MCF 10A (cell line): Measurements from ENCODE around the gene PDHA1. TPM values are rescaled to one million over a fixed set of nuclear protein-coding genes. Genes with fewer than 3 reads are reported as not detected.

Source experiments
- BruUV-seq: library from RNA; stranded (reverse); fragments of 400-500 nt; replicated peaks from 2 replicates; lab custom pipeline; 2021; lab: Mats Ljungman, UMichigan
- CTCF ChIA-PET: fragments of 300-600 bp; sonication (Branson Sonifier 250); formaldehyde crosslinking; extraction: SDS; loops from one replicate; lab custom pipeline; 2021; ENCODE audit warnings: antibody characterized with exemption, inconsistent platforms; lab: Yijun Ruan, JAX
- POLR2A ChIA-PET: fragments of 300-600, 350-650 bp; sonication (Branson Sonifier 250); formaldehyde crosslinking; extraction: SDS; loops from one replicate; lab custom pipeline; 2020; ENCODE audit warnings: antibody characterized with exemption, inconsistent platforms; lab: Yijun Ruan, JAX
- DNase-seq: peaks from one replicate; pipeline ENCODE4 v3.0.0-alpha.2; 2018; ENCODE audit not compliant: unreplicated experiment
- H3K27ac Mint-ChIP-seq: one replicate; pipeline ENCODE4 v1.8.0; 2022; ENCODE audit warnings: mild to moderate bottlenecking, low read depth, mixed read lengths; ENCODE audit not compliant: unreplicated experiment
- H3K27me3 Mint-ChIP-seq: one replicate; pipeline ENCODE4 v1.8.0; 2022; ENCODE audit warnings: mixed read lengths; ENCODE audit not compliant: insufficient read depth, unreplicated experiment
- H3K36me3 Mint-ChIP-seq: one replicate; pipeline ENCODE4 v1.8.0; 2022; ENCODE audit warnings: mild to moderate bottlenecking, moderate library complexity, mixed read lengths; ENCODE audit not compliant: insufficient read depth, unreplicated experiment
- H3K4me1 Mint-ChIP-seq: one replicate; pipeline ENCODE4 v1.8.0; 2022; ENCODE audit warnings: mixed read lengths; ENCODE audit not compliant: insufficient read depth, unreplicated experiment
- H3K4me3 Mint-ChIP-seq: one replicate; pipeline ENCODE4 v1.8.0; 2022; ENCODE audit warnings: mild to moderate bottlenecking, moderate library complexity, mixed read lengths; ENCODE audit not compliant: unreplicated experiment
- H3K9me3 Mint-ChIP-seq: one replicate; pipeline ENCODE4 v1.8.0; 2022; ENCODE audit warnings: mixed read lengths; ENCODE audit not compliant: unreplicated experiment
- intact Hi-C: fragments of 100-400 bp; cut with micrococcal nuclease; formaldehyde crosslinking; loops from 2 replicates; pipeline ENCODE4 v1.14.1; 2022
- total RNA-seq: library from RNA; stranded (reverse); gene quantifications from 2 replicates; pipeline ENCODE4 v1.2.3, GENCODE V29; 2022
- TF ChIP-seq, protein P1 (sequence below): fragments of 200-600 bp; IDR thresholded peaks from one replicate; pipeline ENCODE4 v1.8.0; 2022; ENCODE audit warnings: antibody characterized with exemption, mild to moderate bottlenecking; ENCODE audit not compliant: unreplicated experiment

Gene PDHA1
- total RNA-seq, 1 experiment from 2014 or later, result 220 TPM

- intact Hi-C loops, result loop anchor here (5.0 to 10.0 kb wide), 2 partner anchors 235 to 1587 kb away; no protein-coding TSS in a partner anchor
- Mint-ChIP-seq H3K36me3 (no peaks in the 10 kb centered on the region), H3K9me3 (no peaks in the 10 kb centered on the region), H3K27ac (no peak overlapping the region), H3K4me1 (no peaks in the 10 kb centered on the region), H3K4me3 (no peak overlapping the region), H3K27me3 (no peaks in the 10 kb centered on the region)
- BruUV-seq, result no TSS peak
- TF ChIP-seq, protein P1, sequence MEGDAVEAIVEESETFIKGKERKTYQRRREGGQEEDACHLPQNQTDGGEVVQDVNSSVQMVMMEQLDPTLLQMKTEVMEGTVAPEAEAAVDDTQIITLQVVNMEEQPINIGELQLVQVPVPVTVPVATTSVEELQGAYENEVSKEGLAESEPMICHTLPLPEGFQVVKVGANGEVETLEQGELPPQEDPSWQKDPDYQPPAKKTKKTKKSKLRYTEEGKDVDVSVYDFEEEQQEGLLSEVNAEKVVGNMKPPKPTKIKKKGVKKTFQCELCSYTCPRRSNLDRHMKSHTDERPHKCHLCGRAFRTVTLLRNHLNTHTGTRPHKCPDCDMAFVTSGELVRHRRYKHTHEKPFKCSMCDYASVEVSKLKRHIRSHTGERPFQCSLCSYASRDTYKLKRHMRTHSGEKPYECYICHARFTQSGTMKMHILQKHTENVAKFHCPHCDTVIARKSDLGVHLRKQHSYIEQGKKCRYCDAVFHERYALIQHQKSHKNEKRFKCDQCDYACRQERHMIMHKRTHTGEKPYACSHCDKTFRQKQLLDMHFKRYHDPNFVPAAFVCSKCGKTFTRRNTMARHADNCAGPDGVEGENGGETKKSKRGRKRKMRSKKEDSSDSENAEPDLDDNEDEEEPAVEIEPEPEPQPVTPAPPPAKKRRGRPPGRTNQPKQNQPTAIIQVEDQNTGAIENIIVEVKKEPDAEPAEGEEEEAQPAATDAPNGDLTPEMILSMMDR, result no peak
- POLR2A ChIA-PET, result interaction anchor here (0.6 kb wide), 1 partner anchor 953 kb away, joined by 3 read pairs; no protein-coding TSS in a partner anchor
- CTCF ChIA-PET, result interaction anchor here (0.5 to 4.7 kb wide), 5 partner anchors 237 to 1635 kb away, joined by 3 to 37 read pairs (median 4); no protein-coding TSS in a partner anchor
- no peak for DNase-seq
Observed at GRCh38 chrX:19331831-19332230, 11.9 kb upstream of the PDHA1 start.

DNA sequence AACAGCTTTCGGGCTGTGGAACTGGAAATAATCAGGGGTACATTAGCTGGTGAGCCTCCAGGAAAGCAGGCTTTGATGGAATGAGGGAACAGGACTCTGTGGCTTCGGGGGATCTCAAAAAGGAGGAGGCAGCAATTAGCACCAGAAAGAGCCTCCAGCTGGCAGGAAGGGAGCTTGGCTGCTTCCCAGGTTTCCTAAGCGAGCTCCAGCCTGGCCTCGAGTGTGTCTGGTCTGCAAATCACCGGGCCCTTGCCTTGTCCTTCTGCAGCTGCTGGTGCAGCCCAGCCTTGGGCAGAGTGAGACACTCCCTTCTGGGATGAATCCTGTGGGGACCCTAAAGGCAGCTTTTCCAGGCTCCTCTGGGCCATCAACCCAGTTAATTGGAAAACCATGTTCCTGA lies 10.7 kb upstream of the PDHA1 start:
- Mint-ChIP-seq H3K27ac (no peak overlapping the region), H3K36me3 (no peaks in the 10 kb centered on the region), H3K9me3 (no peaks in the 10 kb centered on the region), H3K4me1 (no peaks in the 10 kb centered on the region), H3K27me3 (no peaks in the 10 kb centered on the region), H3K4me3 (no peak overlapping the region)
- ChIA-PET POLR2A (no interaction called here), CTCF (interaction anchor here (0.6 to 4.7 kb wide), 28 partner anchors 11 to 1717 kb away, joined by 3 to 37 read pairs (median 4); no protein-coding TSS in a partner anchor)
- intact Hi-C loops, result loop anchor here (5.0 to 10.0 kb wide), 2 partner anchors 236 to 1588 kb away; no protein-coding TSS in a partner anchor
- DNase-seq, result no peak
- TF ChIP-seq, protein P1, result no peak
- no TSS peak for BruUV-seq

DNA sequence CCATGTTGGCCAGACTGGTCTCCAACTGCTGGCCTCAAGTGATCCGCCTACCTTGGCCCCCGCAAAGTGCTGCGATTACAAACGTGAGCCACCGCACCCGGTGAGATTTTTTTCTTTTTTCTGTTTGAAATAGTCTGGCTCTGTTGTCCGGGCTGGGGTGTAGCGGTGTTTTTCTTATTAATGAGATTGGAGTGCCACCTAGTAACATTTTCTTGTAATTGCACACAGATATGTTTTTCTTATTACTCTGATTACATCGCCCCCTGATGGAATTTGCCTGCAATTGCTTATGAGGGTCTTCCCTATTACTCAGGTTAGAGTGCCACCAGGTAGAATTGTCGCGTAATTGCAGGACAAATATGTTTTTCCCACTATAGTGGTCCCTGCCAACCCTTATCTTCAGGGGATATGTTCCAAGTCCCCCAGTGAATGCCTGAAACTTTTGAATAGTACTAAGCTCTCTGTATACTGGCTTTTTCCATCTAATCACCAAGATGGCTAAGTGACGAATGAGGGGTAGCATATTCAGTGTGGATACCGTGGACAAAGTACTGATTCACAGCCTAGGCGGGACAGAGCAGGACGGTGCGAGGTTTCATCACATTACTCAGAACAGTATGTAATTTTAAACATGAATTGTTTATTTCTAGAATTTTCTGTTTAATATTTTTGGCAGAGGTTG lies 8.6 kb upstream of the PDHA1 start:
- no TSS peak for BruUV-seq
- CTCF ChIA-PET, result interaction anchor here (0.6 to 4.7 kb wide), 12 partner anchors 100 to 955 kb away, joined by 3 to 37 read pairs (median 4); no protein-coding TSS in a partner anchor
- Mint-ChIP-seq H3K4me3 (no peak overlapping the region), H3K4me1 (no peaks in the 10 kb centered on the region), H3K9me3 (no peaks in the 10 kb centered on the region), H3K27me3 (no peaks in the 10 kb centered on the region), H3K36me3 (no peaks in the 10 kb centered on the region), H3K27ac (no peak overlapping the region)
- POLR2A ChIA-PET, result no interaction called here
- TF ChIP-seq, protein P1, result peak; percentile 36
- intact Hi-C loops, result loop anchor here (1.0 to 10.0 kb wide), 6 partner anchors 238 to 1590 kb away; no protein-coding TSS in a partner anchor
- peak; percentile 33 for DNase-seq

- intact Hi-C loops, result no loop called here
- POLR2A ChIA-PET, result interaction anchor here (2.1 kb wide), 1 partner anchor 324 kb away, joined by 5 read pairs; no protein-coding TSS in a partner anchor
- CTCF ChIA-PET, result interaction anchor here (0.7 kb wide), 2 partner anchors 300 to 1645 kb away, joined by 4 to 5 read pairs; no protein-coding TSS in a partner anchor
Observed at GRCh38 chrX:19342331-19342906, 1.3 kb upstream of the PDHA1 start.

More at GRCh38 chrX:19342331-19342906, 1.3 kb upstream of the PDHA1 start:
- no peak overlapping the region for H3K27ac Mint-ChIP-seq
- no peak overlapping the region for H3K4me3 Mint-ChIP-seq
- no peaks in the 10 kb centered on the region for H3K9me3 Mint-ChIP-seq
- peaks cover 7% of the 10 kb centered on the region for H3K4me1 Mint-ChIP-seq
- TF ChIP-seq, protein P1, result no peak
- no peaks in the 10 kb centered on the region for H3K36me3 Mint-ChIP-seq
- H3K27me3 Mint-ChIP-seq, result no peaks in the 10 kb centered on the region
- DNase-seq, result no peak
- no TSS peak for BruUV-seq
